ENCODE measurements around the gene POLR3C. TPM values are rescaled to one million over a fixed set of nuclear protein-coding genes. Genes with fewer than 3 reads are reported as not detected.

Gene POLR3C
- total RNA-seq, 2 experiments from 2014 or later: 38.2 to 39.4 TPM

- no peak overlapping the region for H3K27ac Mint-ChIP-seq
- CTCF ChIA-PET: interaction anchor here (0.9 to 9.2 kb wide), 31 partner anchors 9 to 179 kb away, joined by 3 to 231 read pairs (median 8); partner anchors contain the start of genes ANKRD35, HJV, ITGA10 and PIAS3
- POLR2A ChIA-PET: interaction anchor here (0.6 to 3.3 kb wide), 15 partner anchors 10 to 205 kb away, joined by 3 to 25 read pairs (median 3); partner anchors contain the start of genes PEX11B, PIAS3 and RBM8A
- no peaks in the 10 kb centered on the region for H3K27me3 Mint-ChIP-seq
- no peak overlapping the region for H3K4me3 Mint-ChIP-seq
- peaks cover 9% of the 10 kb centered on the region for H3K36me3 Mint-ChIP-seq (ENCODE audit: low read depth)
- intact Hi-C loops (cut with micrococcal nuclease): loop anchor here (5.0 to 10.0 kb wide), 2 partner anchors 69 to 166 kb away; partner anchors contain the start of genes ITGA10 and PEX11B
- H3K4me1 Mint-ChIP-seq (ENCODE audit: low read depth): peaks cover 13% of the 10 kb centered on the region
- no peaks in the 10 kb centered on the region for H3K9me3 Mint-ChIP-seq
- peak; percentile 44 for TF ChIP-seq CTCF (IDR thresholded peaks at IDR 0.05)
- DNase-seq (peak; percentile 48), ATAC-seq (peak; percentile 51)
Observed at GRCh38 chr1:145846201-145846612, 22.2 kb downstream of the POLR3C start.

DNA sequence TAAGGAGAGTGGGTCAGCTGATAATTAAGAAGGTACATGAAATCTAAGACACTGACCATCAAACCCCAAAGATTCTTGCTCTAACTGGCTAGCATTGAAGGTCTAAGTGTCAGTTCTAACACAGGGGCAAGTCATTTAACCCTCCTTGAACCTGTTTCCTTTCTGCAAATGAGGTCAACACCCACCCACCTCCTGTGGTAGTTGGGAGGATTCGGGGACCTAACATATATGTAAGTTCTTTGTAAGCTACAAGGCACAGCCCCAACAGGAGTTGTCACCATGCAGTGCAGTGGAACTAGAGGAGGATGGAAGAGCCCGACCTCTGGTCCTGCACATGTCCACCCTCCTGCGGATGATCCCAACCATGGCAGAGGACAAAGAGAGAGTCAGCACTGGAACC is 23.8 kb downstream of the POLR3C start:
- DNase-seq: peak; percentile 43
- POLR2A ChIA-PET: interaction anchor here (0.9 to 3.2 kb wide), 11 partner anchors 10 to 190 kb away, joined by 3 to 13 read pairs (median 4); partner anchors contain the start of genes PIAS3, POLR3C, RBM8A and RNF115
- no peak for ATAC-seq
- H3K4me3 Mint-ChIP-seq: no peak overlapping the region
- CTCF ChIA-PET: interaction anchor here (1.3 to 9.2 kb wide), 8 partner anchors 13 to 163 kb away, joined by 4 to 231 read pairs (median 80); partner anchors contain the start of genes ANKRD35, ITGA10 and PIAS3
- H3K4me1 Mint-ChIP-seq (ENCODE audit: low read depth): peaks cover 13% of the 10 kb centered on the region
- no peaks in the 10 kb centered on the region for H3K27me3 Mint-ChIP-seq
- intact Hi-C loops (cut with micrococcal nuclease): loop anchor here (5.0 to 10.0 kb wide), 2 partner anchors 67 to 164 kb away; partner anchors contain the start of genes ITGA10 and PEX11B
- H3K27ac Mint-ChIP-seq: no peak overlapping the region
- TF ChIP-seq CTCF (IDR thresholded peaks at IDR 0.05): no peak
- no peaks in the 10 kb centered on the region for H3K9me3 Mint-ChIP-seq
- peaks cover 8% of the 10 kb centered on the region for H3K36me3 Mint-ChIP-seq (ENCODE audit: low read depth)

DNA sequence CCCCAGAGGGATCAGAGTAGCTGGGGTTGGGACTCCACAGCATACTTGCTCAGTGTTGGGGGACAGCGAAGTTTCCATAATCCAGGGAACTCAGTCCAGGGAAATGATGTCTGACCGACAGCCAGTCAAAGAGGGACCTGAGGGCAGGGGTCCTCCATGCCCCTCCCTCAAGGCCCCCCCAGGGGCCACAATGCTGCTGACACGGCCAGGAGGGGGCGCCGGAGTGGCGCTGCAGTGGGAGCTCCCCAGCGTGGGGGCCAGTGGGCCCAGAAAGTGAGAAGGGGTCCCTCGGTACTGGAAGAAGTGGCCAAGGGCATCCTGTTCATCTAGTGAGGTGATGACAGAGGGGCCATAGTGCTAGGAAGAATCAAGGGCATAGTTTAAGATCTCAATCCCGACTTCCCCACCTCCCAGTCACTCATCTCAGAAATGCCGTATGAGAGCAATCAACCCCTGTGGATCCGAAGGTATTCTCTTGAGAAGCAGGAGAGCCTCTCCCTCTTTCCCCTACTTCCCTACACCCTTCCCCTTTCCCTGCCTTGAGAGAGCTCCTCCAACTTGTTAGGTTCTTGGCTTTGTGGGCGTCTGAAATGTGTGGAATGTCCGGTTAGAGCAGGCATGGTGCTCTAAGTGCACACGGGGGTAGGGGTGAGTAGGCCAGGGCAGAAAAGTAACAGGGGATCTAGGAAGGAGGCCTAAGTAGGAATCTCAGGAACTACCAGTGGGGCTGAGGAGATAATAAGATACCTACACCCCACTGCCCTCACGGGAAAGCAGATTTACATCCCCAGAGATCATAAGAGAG is 25.6 kb downstream of the POLR3C start:
- Mint-ChIP-seq H3K27ac (no peak overlapping the region), H3K27me3 (no peaks in the 10 kb centered on the region), H3K4me3 (no peak overlapping the region), H3K4me1 (ENCODE audit: low read depth) (peaks cover 13% of the 10 kb centered on the region), H3K9me3 (no peaks in the 10 kb centered on the region), H3K36me3 (ENCODE audit: low read depth) (peaks cover 11% of the 10 kb centered on the region)
- POLR2A ChIA-PET: interaction anchor here (0.9 to 3.2 kb wide), 4 partner anchors 10 to 40 kb away, joined by 3 to 13 read pairs (median 4); partner anchors contain the start of gene PIAS3
- CTCF ChIA-PET: interaction anchor here (0.7 to 9.2 kb wide), 14 partner anchors 8 to 183 kb away, joined by 3 to 231 read pairs (median 6); partner anchors contain the start of genes ANKRD35, ITGA10 and PIAS3
- peak; percentile 58 for TF ChIP-seq CTCF (IDR thresholded peaks at IDR 0.05)
- DNase-seq (no peak), ATAC-seq (no peak)
- intact Hi-C loops (cut with micrococcal nuclease): loop anchor here (5.0 to 10.0 kb wide), 2 partner anchors 65 to 163 kb away; partner anchors contain the start of genes ITGA10 and PEX11B

- Mint-ChIP-seq H3K27ac (no peak overlapping the region), H3K9me3 (no peaks in the 10 kb centered on the region), H3K4me3 (no peak overlapping the region), H3K4me1 (ENCODE audit: low read depth) (peaks cover 14% of the 10 kb centered on the region), H3K36me3 (ENCODE audit: low read depth) (peaks cover 12% of the 10 kb centered on the region), H3K27me3 (no peaks in the 10 kb centered on the region)
- CTCF ChIA-PET: interaction anchor here (0.8 to 12.1 kb wide), 3 partner anchors 9 to 114 kb away, joined by 3 to 231 read pairs (median 8); partner anchors contain the start of genes ITGA10 and NUDT17
- POLR2A ChIA-PET: no interaction called here
- ATAC-seq (no peak), DNase-seq (no peak)
- TF ChIP-seq CTCF (IDR thresholded peaks at IDR 0.05): no peak
- intact Hi-C loops (cut with micrococcal nuclease): no loop called here
Observed at GRCh38 chr1:145855426-145855948, 31.5 kb downstream of the POLR3C start.

All from activated CD8-positive, alpha-beta T cell treated with anti-CD3 and anti-CD28 coated beads for 36 hours (primary cell).